IPS-18a (cell line): Measurements from ENCODE around the gene DOCK7.
"Not testable (repeated sequence)": the region's sequence is repeated elsewhere in the genome, so short reads cannot be mapped to it uniquely, and the experiment has no call there.

Experiments
- H3K27ac ChIP-seq: one replicate; pipeline ENCODE4 v1.5.1; 2013; ENCODE audit warnings: low read length
- H3K27me3 ChIP-seq: one replicate; pipeline ENCODE4 v1.6.1; 2013; ENCODE audit warnings: mild to moderate bottlenecking, low read length; ENCODE audit not compliant: control insufficient read depth, insufficient read depth
- H3K36me3 ChIP-seq: one replicate; pipeline ENCODE4 v1.6.1; 2013; ENCODE audit warnings: low read depth, low read length; ENCODE audit not compliant: control insufficient read depth
- H3K4me1 ChIP-seq: one replicate; pipeline ENCODE4 v1.6.1; 2013; ENCODE audit warnings: low read depth, low read length; ENCODE audit not compliant: control insufficient read depth
- H3K4me3 ChIP-seq: one replicate; pipeline ENCODE4 v1.5.1; 2013; ENCODE audit warnings: low read length
- H3K9ac ChIP-seq: one replicate; pipeline ENCODE4 v1.6.1; 2013; ENCODE audit warnings: mild to moderate bottlenecking, low read length, moderate library complexity
- H3K9me3 ChIP-seq: one replicate; pipeline ENCODE4 v1.6.1; 2013; ENCODE audit warnings: low read depth, low read length; ENCODE audit not compliant: control insufficient read depth

DOCK7 gene

DNA sequence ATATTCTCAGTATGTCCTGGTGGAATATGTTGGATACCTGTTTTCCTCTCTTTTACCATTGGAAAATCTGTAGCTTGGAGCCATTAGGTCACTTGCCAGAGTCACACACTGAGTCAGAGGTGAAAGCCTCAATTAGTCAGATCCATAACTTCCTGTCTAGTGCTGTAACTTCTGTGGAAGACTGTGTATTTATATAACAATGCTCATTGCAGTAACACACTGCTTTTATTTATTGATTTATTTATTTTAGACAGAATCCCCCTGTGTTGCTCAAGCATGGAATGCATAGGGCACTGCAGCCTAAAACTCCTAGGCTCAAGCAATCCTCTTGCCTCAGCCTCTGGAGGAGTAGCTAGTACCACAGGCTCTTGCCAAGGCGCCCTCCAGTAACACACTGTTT lies 1.3 kb upstream of the DOCK7 start:
- peaks cover 11% of the 10 kb centered on the region for H3K4me1 ChIP-seq
- H3K36me3 ChIP-seq = no peaks in the 10 kb centered on the region
- no peak overlapping the region for H3K9ac ChIP-seq
- H3K27ac ChIP-seq = no peak overlapping the region
- no peaks in the 10 kb centered on the region for H3K9me3 ChIP-seq
- no peaks in the 10 kb centered on the region for H3K27me3 ChIP-seq
- H3K4me3 ChIP-seq = peak overlapping the region; percentile 89

DNA sequence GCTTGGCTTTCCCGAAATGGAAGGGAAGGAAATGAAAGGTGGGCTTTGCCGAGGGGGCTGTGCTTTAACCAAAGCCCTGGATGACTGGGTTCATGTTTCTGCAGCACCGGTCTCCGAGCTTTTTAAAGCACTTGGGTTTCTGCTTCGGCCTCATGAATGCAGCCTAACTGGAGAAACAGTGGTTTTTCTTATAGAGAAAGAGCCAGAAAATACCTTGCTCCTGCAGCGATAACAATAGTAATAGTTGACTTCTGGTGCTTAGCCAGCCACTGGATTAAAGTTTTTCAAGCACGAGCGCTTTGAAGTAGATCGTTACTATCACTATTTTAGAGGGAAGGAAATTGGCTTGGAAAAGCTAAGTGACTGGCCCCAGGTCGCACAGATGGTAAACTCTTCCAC lies 500 bp upstream of the DOCK7 start:
- no peaks in the 10 kb centered on the region for H3K27me3 ChIP-seq
- peaks cover 11% of the 10 kb centered on the region for H3K4me1 ChIP-seq
- peak overlapping the region; percentile 15 for H3K27ac ChIP-seq
- H3K9ac ChIP-seq = peak overlapping the region; percentile 88
- no peaks in the 10 kb centered on the region for H3K9me3 ChIP-seq
- H3K36me3 ChIP-seq = no peaks in the 10 kb centered on the region
- peak overlapping the region; percentile 89 for H3K4me3 ChIP-seq

DNA sequence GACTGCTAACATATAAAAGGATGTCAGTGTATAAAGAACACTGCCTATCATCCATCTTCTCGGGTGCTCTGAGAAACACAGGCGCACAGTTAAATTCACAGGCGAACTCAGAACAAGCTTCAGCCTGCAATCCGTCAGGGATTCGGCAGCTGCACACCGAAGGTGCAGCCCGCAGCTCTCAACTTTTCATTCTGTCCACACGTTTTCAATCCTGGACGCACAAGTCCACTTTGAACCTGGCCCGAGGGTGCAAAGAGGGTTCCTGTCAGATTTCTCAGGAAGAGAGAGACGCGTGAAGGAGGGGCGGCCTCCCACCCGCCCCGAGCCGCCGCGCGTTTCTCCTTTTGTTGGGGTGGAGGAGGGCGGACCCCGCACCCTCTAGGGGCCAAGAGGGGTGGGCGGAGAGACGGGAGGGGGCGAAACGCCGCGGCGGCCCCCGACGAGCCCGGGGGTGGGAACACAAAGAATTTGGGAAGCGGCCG lies 724 bp downstream of the DOCK7 start:
- H3K36me3 ChIP-seq = no peaks in the 10 kb centered on the region
- no peaks in the 10 kb centered on the region for H3K9me3 ChIP-seq
- peaks cover 19% of the 10 kb centered on the region for H3K4me1 ChIP-seq
- no peaks in the 10 kb centered on the region for H3K27me3 ChIP-seq
- H3K9ac ChIP-seq = peak overlapping the region; percentile 84
- H3K4me3 ChIP-seq = peak overlapping the region; percentile 97
- H3K27ac ChIP-seq = no peak overlapping the region

DNA sequence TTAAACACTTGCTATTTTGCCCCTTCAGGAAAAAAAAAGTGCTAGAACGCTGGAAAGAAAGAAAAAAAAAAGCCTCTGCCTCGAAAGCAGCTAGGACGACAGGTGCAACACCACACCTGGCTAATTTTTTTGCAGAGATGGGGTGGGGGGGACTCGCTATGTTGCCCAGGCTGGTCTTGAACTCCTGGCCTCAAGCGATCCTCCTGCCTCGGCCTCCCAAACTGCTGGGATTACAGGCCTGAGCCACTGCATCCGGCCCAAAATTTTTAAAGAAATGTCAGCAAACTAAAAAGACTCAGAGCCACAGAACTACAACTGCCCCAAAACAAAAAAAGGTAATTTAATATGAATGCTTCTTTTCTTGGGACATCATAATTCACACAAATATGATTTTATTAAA lies 1.4 kb downstream of the DOCK7 start:
- peaks cover 23% of the 10 kb centered on the region for H3K4me1 ChIP-seq
- H3K4me3 ChIP-seq = peak overlapping the region; percentile 97
- H3K9ac ChIP-seq = peak overlapping the region; percentile 84
- H3K9me3 ChIP-seq = no peaks in the 10 kb centered on the region
- H3K27ac ChIP-seq = no peak overlapping the region
- H3K27me3 ChIP-seq = no peaks in the 10 kb centered on the region
- no peaks in the 10 kb centered on the region for H3K36me3 ChIP-seq

DNA sequence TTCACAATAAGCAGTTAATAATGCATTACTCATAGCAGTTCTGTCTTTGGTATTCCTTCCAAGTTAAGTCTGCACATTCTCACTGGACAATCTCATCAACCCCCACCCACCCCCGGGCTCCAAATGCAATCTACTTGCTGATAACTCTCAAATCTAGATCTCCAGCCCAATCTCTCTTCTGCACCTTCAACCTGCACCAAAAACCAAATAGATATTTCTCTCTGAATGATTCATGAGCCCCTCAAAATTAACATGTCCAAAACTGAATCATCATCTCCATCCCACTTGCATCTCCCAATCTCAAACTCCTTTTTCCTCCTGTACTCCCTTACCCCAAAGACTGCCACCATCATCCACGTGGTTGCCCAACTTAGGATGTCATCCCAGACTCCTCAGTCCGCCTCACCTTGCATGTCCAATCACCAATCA lies 2.7 kb downstream of the DOCK7 start:
- peaks cover 19% of the 10 kb centered on the region for H3K4me1 ChIP-seq
- no peaks in the 10 kb centered on the region for H3K27me3 ChIP-seq
- no peak overlapping the region for H3K9ac ChIP-seq
- H3K27ac ChIP-seq = no peak overlapping the region
- no peaks in the 10 kb centered on the region for H3K9me3 ChIP-seq
- no peaks in the 10 kb centered on the region for H3K36me3 ChIP-seq
- H3K4me3 ChIP-seq = no peak overlapping the region

DNA sequence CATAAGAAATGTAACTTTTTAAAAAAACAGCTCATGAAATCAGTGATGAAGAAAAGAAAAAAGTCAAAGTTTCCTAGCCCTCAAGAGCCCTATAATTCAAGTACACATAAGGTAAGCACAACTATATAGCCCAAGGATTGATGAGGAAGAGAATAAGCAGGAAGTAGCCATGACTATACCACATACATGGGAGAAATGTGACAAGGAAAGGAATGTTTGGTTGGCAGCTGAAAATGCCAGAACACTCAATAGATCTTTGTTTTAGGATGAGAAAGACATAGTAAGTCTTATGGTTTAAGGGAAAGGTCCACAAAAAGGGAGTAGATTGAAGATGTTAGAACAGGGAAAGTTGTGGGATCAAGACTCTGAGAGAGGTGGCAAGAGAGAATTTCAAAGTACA lies 5.7 kb downstream of the DOCK7 start:
- H3K27me3 ChIP-seq = no peaks in the 10 kb centered on the region
- no peak overlapping the region for H3K9ac ChIP-seq
- no peak overlapping the region for H3K4me3 ChIP-seq
- no peaks in the 10 kb centered on the region for H3K36me3 ChIP-seq
- H3K9me3 ChIP-seq = no peaks in the 10 kb centered on the region
- H3K27ac ChIP-seq = no peak overlapping the region
- peaks cover 12% of the 10 kb centered on the region for H3K4me1 ChIP-seq

DNA sequence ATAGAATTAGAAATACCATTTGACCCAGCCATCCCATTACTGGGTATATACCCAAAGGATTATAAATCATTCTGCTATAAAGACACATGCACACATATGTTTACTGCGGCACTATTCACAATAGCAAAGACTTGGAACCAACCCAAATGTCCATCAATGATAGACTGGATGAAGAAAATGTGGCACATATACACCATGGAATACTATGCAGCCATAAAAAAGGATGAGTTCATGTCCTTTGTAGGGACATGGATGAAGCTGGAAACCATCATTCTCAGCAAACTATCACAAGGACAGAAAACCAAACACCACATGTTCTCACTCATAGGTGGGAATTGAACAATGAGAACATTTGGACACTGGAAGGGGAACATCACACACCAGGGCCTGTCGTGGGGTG lies 7.2 kb downstream of the DOCK7 start:
- peaks cover 21% of the 10 kb centered on the region for H3K4me1 ChIP-seq

DNA sequence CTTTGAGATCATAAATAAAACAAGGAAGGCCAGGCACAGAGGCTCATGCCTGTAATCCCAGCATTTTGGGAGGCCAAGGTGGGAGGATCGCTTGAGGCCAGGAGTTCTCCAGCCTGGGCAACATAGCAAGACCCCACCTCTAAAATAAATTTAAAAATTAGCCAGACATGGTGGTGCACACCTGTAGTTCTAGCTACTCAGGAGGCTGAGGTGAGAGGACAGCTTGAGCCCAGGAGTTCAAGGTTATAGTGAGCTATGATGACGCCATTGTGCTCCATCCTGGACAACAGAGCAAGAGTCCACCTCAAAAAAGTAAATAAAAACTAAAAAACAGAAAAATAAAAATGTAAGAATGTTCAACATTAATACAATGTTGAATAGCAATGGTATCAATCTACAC lies 10.4 kb downstream of the DOCK7 start:
- peaks cover 26% of the 10 kb centered on the region for H3K4me1 ChIP-seq
- not testable (repeated sequence) for H3K9ac ChIP-seq, H3K27ac ChIP-seq, H3K4me3 ChIP-seq, H3K27me3 ChIP-seq, H3K36me3 ChIP-seq, H3K9me3 ChIP-seq

More for the DNA sequence above, 7.2 kb downstream of the DOCK7 start:
- H3K27me3 ChIP-seq, H3K36me3 ChIP-seq, H3K9ac ChIP-seq, H3K27ac ChIP-seq, H3K9me3 ChIP-seq, H3K4me3 ChIP-seq: not testable (repeated sequence)

DNA sequence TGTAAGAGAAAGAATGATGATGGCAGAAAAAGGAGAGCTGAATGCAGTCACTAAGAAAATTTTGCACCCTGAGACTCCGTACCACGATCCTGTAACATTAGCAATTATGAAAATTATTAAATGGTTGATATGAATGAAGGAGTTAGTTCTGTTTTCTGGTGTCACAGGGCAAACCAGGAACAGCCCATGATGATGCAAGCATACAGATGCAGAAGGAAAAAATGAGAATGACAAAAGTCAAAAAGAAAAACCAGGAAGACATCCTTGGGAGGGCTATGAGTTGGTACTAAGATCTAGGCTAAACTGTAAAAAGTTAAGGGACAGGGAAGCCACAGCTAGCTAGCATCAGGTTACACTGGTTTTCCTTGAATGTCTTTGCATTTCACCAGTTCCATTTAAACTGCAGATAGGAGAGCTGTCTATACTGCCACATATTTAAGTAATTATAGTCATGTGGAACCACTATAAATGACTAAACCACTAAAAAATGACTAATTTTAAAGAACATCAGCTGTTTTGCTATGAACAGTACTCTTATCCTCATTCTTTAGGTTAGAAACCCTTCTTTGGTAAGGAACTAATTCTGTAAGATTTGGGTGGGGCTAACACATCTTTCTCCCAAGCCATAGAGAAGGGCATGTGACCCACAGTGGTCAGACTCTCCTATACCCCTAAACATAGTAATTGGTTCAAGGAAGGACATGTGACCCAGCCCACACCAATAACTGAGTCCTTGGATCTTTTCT lies 11.4 kb downstream of the DOCK7 start:
- H3K27me3 ChIP-seq = no peaks in the 10 kb centered on the region
- no peaks in the 10 kb centered on the region for H3K36me3 ChIP-seq
- no peak overlapping the region for H3K27ac ChIP-seq
- H3K4me1 ChIP-seq = peaks cover 18% of the 10 kb centered on the region
- H3K4me3 ChIP-seq = no peak overlapping the region
- H3K9me3 ChIP-seq = no peaks in the 10 kb centered on the region
- H3K9ac ChIP-seq = no peak overlapping the region

DNA sequence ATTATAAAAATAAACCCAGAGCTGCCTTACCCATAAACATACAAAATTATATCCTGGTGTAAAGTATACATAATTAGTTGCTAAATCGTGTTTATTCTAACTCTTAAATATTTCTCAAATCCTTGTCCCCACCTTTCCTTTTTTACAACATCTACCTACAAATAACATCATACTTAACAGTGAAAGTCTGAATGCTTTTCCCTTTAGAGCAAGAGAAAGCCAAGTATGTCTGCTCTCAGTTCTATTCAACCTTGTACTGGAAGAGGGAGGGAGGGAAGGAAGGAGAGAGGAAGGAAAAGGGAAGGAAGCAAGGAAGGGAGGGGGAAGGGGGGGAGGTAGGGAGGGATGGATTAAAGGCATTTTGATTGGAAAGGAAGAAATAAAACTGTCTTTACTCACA lies 14.6 kb downstream of the DOCK7 start:
- Histone ChIP-seq H3K4me3 (no peak overlapping the region), H3K27me3 (no peaks in the 10 kb centered on the region)

DNA sequence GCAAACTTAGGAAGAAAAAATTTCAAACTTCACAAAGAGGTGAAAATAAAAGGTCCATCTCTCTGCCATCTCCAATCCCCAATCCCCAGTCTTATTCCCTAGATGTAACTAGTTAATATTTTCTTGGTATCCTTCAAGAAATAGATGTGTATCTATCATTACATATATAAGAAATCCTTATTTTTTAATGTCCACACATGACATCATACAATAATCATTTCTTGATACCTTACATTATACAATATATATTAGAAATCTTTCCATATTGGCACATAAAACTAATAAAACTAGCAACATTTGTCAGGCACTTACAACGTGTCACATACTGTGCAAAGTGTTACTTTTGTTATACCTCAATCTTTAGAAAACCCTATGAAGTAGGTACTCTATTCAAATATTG lies 16.2 kb downstream of the DOCK7 start:
- Histone ChIP-seq H3K9me3 (no peaks in the 10 kb centered on the region), H3K27me3 (no peaks in the 10 kb centered on the region), H3K36me3 (no peaks in the 10 kb centered on the region), H3K4me3 (no peak overlapping the region), H3K27ac (no peak overlapping the region), H3K4me1 (peaks cover 23% of the 10 kb centered on the region), H3K9ac (no peak overlapping the region)

More for the DNA sequence above, 14.6 kb downstream of the DOCK7 start:
- Histone ChIP-seq H3K4me1 (peaks cover 25% of the 10 kb centered on the region), H3K9ac (no peak overlapping the region), H3K27ac (no peak overlapping the region), H3K36me3 (no peaks in the 10 kb centered on the region), H3K9me3 (no peaks in the 10 kb centered on the region)

DNA sequence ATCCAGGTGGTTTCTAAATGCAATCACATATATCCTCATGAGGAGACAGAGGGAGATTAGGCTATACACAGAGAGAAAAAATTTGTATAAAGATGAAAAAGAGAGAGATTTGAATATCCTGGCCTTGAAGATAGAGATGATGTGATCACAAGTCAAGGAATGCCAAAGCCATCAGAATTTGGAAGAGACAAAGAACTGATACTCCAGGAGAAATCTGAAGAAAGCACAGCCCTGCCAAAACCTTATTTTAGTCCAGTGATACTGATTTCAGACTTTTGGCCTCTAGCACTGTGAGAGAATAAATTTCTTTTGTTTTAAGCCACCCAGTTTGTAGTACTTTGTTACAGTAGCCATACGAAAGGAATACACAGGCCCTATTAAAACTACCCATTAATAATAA lies 33.4 kb downstream of the DOCK7 start:
- no peaks in the 10 kb centered on the region for H3K4me1 ChIP-seq
- H3K27me3 ChIP-seq = no peaks in the 10 kb centered on the region
- no peak overlapping the region for H3K9ac ChIP-seq
- peaks cover 5% of the 10 kb centered on the region for H3K36me3 ChIP-seq
- no peak overlapping the region for H3K4me3 ChIP-seq
- H3K9me3 ChIP-seq = no peaks in the 10 kb centered on the region
- no peak overlapping the region for H3K27ac ChIP-seq
